HL-60 (cell line): ENCODE data around the gene ASTN2.

Experiments
- DNase-seq, 2 experiments: peaks; one replicate each; pipeline ENCODE4 v3.0.0-alpha.2; 2010 to 2020; ENCODE audit warnings: low read depth in 1 of 2, low spot score in 1 of 2
- H3K27ac ChIP-seq: fragments of 250-450 bp; sonication (Bioruptor Pico); replicated peaks from 2 replicates; pipeline ENCODE4 v1.5.1; 2020; ENCODE audit warnings: mild to moderate bottlenecking, moderate library complexity
- H3K27me3 ChIP-seq: fragments of 250-450 bp; sonication (Bioruptor Pico); 2 replicates; pipeline ENCODE4 v1.5.1; 2021; ENCODE audit warnings: mild to moderate bottlenecking, moderate library complexity; ENCODE audit not compliant: insufficient read depth, poor library complexity, severe bottlenecking
- H3K4me3 ChIP-seq: replicated peaks from 2 replicates; pipeline ENCODE4 v1.5.1; 2011; ENCODE audit warnings: mild to moderate bottlenecking, control low read depth, low read length; ENCODE audit not compliant: insufficient read depth
- GABPA ChIP-seq: IDR thresholded peaks from 2 replicates; pipeline ENCODE4 v1.6.1; 2012; ENCODE audit warnings: low read depth
- POLR2AphosphoS5 ChIP-seq: IDR thresholded peaks from 2 replicates; pipeline ENCODE4 v1.6.1; 2012; ENCODE audit warnings: low read depth
- REST ChIP-seq: IDR thresholded peaks from 2 replicates; pipeline ENCODE4 v1.6.1; 2012; ENCODE audit warnings: low read depth; ENCODE audit not compliant: insufficient replicate concordance
- SPI1 ChIP-seq: IDR thresholded peaks from 2 replicates; pipeline ENCODE4 v1.6.1; 2012; ENCODE audit warnings: low read depth, mild to moderate bottlenecking, borderline replicate concordance
- TF ChIP-seq, protein P1 (sequence below): IDR thresholded peaks from one replicate; pipeline ENCODE4 v1.5.1; 2011; ENCODE audit warnings: low read length, control low read depth, inconsistent platforms; ENCODE audit not compliant: insufficient read depth

ASTN2 gene

GRCh38 chr9:116496167-116496566 lies 918.7 kb downstream of the ASTN2 start:
- TF ChIP-seq SPI1 (no peak), REST (no peak), GABPA (no peak), POLR2AphosphoS5 (no peak)
- TF ChIP-seq, protein P1, sequence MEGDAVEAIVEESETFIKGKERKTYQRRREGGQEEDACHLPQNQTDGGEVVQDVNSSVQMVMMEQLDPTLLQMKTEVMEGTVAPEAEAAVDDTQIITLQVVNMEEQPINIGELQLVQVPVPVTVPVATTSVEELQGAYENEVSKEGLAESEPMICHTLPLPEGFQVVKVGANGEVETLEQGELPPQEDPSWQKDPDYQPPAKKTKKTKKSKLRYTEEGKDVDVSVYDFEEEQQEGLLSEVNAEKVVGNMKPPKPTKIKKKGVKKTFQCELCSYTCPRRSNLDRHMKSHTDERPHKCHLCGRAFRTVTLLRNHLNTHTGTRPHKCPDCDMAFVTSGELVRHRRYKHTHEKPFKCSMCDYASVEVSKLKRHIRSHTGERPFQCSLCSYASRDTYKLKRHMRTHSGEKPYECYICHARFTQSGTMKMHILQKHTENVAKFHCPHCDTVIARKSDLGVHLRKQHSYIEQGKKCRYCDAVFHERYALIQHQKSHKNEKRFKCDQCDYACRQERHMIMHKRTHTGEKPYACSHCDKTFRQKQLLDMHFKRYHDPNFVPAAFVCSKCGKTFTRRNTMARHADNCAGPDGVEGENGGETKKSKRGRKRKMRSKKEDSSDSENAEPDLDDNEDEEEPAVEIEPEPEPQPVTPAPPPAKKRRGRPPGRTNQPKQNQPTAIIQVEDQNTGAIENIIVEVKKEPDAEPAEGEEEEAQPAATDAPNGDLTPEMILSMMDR = no peak
- DNase-seq = no peak
- Histone ChIP-seq H3K27me3 (no peaks in the 10 kb centered on the region), H3K4me3 (no peak overlapping the region), H3K27ac (no peak overlapping the region)

GRCh38 chr9:116495725-116496124 lies 919.1 kb downstream of the ASTN2 start:
- DNase-seq = no peak
- H3K4me3 ChIP-seq = no peak overlapping the region
- H3K27me3 ChIP-seq = no peaks in the 10 kb centered on the region
- TF ChIP-seq GABPA (no peak), REST (no peak), POLR2AphosphoS5 (no peak), SPI1 (no peak)
- TF ChIP-seq, protein P1 = no peak
- no peak overlapping the region for H3K27ac ChIP-seq

DNA sequence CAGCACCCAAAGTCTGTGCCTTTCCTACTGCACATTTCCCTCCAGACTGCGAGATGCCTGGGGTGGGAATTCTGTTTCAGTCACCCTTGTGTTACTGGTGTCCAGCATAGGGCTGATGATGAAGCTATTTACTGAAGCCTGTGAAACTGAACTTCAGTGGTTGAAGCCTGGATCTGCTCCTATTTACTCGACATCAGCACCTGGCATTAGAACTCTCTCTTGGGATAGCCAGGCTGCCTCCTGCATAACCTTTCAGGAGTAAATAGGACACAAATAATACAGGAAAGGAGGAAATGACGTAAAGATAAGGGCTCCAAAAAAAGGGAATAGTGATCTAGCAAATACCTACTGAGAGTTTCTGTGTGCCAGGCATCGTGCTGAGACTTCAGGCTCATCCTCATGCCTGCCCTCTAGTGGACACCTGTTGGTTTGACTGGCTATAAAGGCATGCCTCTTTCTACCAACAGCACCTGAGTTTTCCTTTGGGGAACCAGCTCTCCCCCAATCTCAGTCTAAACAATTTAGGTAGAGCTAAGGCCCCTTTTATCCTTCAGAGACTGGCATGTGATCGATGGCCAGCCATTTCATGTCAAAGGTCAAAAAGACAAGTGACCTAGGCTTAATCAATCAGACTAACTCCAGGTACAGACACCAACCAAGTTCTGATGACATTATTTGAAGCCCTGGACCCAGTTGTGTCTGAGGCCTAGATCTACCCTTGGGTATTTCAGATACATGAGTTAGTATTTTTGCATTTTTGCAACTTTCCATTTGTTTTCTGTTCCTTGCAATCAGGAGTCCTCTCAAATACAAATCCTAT lies 919.8 kb downstream of the ASTN2 start:
- Histone ChIP-seq H3K27ac (no peak overlapping the region), H3K27me3 (no peaks in the 10 kb centered on the region), H3K4me3 (no peak overlapping the region)
- DNase-seq = peak in 1 of 2 experiments; percentile 13
- TF ChIP-seq, protein P1 = peak; percentile 88
- TF ChIP-seq SPI1 (no peak), REST (no peak), GABPA (no peak), POLR2AphosphoS5 (no peak)
